PFSK-1 (cell line): Measurements from ENCODE around the gene CYB5B.

ENCODE experiments used
- FOXP2 ChIP-seq: optimal IDR thresholded peaks from 2 replicates; pipeline ENCODE3; 2011; ENCODE audit warnings: borderline replicate concordance, control low read depth, inconsistent platforms; ENCODE audit not compliant: insufficient read depth; ENCODE audit errors: extremely low read length, extremely low read depth
- POLR2AphosphoS5 ChIP-seq: IDR thresholded peaks from 2 replicates; pipeline ENCODE4 v1.6.1; 2012; ENCODE audit warnings: low read depth, mild to moderate bottlenecking, control low read depth, low read length, moderate library complexity
- SIN3A ChIP-seq: IDR thresholded peaks from 2 replicates; pipeline ENCODE4 v1.6.1; 2012; ENCODE audit warnings: mild to moderate bottlenecking, low read length, moderate library complexity, borderline replicate concordance; ENCODE audit not compliant: insufficient read depth
- TAF1 ChIP-seq: IDR thresholded peaks from 2 replicates; pipeline ENCODE4 v1.6.1; 2012; ENCODE audit warnings: low read length, control low read depth, borderline replicate concordance; ENCODE audit not compliant: insufficient read depth
- TF ChIP-seq, protein P1 (sequence below), 2 experiments: IDR thresholded peaks; 2 replicates each; pipeline versions ENCODE4 v1.6.1 to v1.8.0; 2011 to 2012; ENCODE audit warnings: low read depth in 2 of 2, low read length in 2 of 2, control low read depth in 1 of 2, inconsistent platforms in 1 of 2, mild to moderate bottlenecking in 1 of 2, moderate library complexity in 1 of 2; ENCODE audit not compliant: insufficient read depth in 1 of 2

Gene CYB5B

DNA sequence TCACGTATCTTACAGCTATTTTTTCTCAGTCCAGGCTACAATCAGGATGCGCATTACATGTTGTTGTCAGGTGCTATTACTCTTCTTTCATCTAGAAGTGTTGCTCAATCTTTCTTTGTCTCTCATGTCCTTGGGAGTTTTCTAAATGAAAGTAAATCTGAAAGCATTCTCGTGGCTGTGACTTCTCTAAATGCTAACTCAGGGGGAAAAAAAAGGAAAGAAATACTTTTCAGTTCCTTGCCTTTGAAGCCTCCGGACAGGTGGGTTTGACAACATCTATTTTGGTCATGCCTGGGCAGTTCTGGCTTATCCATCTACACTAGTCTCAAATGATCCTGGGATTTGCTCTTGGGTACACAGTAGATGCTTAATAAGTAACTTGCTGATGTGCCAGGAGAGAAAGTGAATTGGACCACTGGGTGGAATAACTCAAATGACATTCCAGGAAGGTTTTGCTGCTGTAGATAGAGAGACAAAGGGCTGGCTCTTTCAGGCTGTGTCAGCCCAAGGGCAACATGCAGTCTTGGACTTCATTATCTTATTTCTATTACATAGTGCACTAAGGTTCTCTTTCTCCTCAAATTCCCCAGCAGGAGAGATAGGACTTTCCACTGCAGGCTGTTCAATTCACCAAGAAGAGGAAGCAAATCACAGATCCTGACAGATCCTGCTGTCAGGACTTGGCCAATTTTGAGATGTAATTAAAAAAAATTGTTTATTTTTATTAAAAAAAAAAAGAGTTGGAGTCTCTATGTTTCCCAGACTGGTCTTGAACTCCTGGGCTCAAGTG, 77.7 kb downstream of the CYB5B start:
- TF ChIP-seq, protein P1, sequence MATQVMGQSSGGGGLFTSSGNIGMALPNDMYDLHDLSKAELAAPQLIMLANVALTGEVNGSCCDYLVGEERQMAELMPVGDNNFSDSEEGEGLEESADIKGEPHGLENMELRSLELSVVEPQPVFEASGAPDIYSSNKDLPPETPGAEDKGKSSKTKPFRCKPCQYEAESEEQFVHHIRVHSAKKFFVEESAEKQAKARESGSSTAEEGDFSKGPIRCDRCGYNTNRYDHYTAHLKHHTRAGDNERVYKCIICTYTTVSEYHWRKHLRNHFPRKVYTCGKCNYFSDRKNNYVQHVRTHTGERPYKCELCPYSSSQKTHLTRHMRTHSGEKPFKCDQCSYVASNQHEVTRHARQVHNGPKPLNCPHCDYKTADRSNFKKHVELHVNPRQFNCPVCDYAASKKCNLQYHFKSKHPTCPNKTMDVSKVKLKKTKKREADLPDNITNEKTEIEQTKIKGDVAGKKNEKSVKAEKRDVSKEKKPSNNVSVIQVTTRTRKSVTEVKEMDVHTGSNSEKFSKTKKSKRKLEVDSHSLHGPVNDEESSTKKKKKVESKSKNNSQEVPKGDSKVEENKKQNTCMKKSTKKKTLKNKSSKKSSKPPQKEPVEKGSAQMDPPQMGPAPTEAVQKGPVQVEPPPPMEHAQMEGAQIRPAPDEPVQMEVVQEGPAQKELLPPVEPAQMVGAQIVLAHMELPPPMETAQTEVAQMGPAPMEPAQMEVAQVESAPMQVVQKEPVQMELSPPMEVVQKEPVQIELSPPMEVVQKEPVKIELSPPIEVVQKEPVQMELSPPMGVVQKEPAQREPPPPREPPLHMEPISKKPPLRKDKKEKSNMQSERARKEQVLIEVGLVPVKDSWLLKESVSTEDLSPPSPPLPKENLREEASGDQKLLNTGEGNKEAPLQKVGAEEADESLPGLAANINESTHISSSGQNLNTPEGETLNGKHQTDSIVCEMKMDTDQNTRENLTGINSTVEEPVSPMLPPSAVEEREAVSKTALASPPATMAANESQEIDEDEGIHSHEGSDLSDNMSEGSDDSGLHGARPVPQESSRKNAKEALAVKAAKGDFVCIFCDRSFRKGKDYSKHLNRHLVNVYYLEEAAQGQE (IDR thresholded peaks at IDR 0.05; ENCODE audit: insufficient read depth in 1 of 2, low read depth in 2 of 2, low read length in 2 of 2) = no peak
- TF ChIP-seq SIN3A = no peak
- no peak for TF ChIP-seq POLR2AphosphoS5
- TF ChIP-seq TAF1 = no peak
- no peak for TF ChIP-seq FOXP2

DNA sequence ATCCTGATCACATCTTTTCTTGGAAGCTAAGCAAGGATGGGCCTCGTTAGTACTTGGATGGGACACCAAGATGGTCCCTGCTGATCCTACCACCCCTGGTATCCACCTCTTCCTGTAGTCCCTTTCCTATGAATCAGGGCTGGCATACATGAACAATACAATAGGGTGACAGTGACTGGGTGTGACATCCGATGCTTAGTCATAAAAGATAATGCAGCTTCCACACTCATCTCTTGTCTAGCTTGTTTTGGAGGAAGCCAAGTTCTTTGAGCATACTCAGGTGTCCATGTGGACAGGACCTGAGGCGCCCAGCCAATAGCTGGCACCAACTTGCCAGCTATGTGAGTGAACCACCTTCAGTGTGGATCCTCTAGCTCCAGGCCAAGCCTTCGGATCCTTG, 78.8 kb downstream of the CYB5B start:
- TF ChIP-seq POLR2AphosphoS5 (no peak), TAF1 (no peak), SIN3A (no peak), FOXP2 (no peak)
- TF ChIP-seq, protein P1 (IDR thresholded peaks at IDR 0.05; ENCODE audit: insufficient read depth in 1 of 2, low read depth in 2 of 2, low read length in 2 of 2) = no peak

DNA sequence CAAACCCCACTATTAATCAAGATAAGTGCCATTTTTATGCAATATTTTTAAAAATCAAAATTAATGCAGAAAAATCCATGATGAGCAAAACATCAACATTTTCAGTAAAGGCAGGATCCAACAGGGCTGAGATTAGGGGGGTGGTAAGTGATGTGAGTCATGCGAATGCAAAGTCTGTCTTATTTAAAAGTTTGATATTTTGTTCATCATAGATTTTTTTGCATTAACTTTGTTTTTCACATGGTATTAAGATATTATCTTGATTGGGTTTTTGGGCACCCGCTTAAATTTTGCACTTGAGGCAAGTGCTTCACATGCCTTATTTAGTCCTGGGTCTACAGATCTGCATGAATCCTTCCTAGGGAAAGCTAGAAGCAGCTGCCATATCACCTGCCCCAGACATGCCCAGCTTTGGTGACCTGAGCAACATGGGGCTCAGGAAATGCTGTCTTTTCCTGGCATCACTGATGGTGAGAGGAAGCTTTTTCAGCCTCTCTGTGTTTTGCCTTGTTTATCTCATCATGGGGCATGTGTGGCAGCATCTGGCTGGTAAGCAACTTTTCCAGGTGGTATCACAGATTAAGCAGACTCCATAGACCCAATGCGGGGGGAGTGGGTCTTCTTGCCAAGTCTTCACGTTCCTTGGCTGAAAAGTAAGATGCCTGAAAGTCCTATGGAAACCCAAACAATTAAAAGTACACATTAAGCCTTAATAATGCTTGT, 83.8 kb downstream of the CYB5B start:
- TF ChIP-seq POLR2AphosphoS5 (no peak), FOXP2 (no peak), SIN3A (no peak), TAF1 (no peak)
- TF ChIP-seq, protein P1 (IDR thresholded peaks at IDR 0.05; ENCODE audit: insufficient read depth in 1 of 2, low read depth in 2 of 2, low read length in 2 of 2) = no peak

DNA sequence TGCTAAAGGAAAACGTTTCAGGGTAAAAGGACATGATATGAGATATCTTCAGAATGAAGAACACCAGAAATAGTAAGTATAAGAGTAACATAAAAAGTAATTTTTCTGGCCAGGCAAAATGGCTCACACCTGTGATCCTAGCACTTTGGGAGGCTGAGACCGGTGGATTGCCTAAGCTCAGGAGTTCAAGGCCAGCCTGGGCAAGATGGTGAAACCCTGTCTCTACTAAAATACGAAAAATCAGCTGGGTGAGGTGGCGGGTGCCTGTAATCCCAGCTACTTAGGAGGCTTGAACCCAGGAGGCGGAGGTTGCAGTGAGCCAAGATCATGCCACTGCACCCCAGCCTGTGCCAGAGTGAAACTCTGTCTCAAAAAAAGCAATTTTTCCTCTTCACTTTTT, 84.7 kb downstream of the CYB5B start:
- TF ChIP-seq POLR2AphosphoS5 (no peak), FOXP2 (no peak), TAF1 (no peak), SIN3A (no peak)
- TF ChIP-seq, protein P1 (IDR thresholded peaks at IDR 0.05; ENCODE audit: insufficient read depth in 1 of 2, low read depth in 2 of 2, low read length in 2 of 2) = no peak
